GM12878 (cell line): ENCODE results near the gene KIRREL2. TPM values are rescaled to one million over a fixed set of nuclear protein-coding genes. Genes with fewer than 3 reads are reported as not detected.
"Not testable (repeated sequence)": the region's sequence is repeated elsewhere in the genome, so short reads cannot be mapped to it uniquely, and the experiment has no call there.

Source experiments
- ATAC-seq: fragments of 200-7000 bp; cut with Tn5 transposase; 3 replicates; pipeline ENCODE4 v1.9.1; 2020; ENCODE audit warnings: mild to moderate bottlenecking, moderate library complexity
- BruUV-seq: library from RNA; stranded (reverse); fragments of 400-500 nt; replicated peaks from 2 replicates; lab custom pipeline; 2021; lab: Mats Ljungman, UMichigan
- CTCF ChIA-PET: fragments of 300-600 bp; sonication (Branson Sonifier 250); formaldehyde crosslinking; extraction: SDS; loops from one replicate; lab custom pipeline; 2021; ENCODE audit warnings: inconsistent platforms; lab: Yijun Ruan, JAX
- POLR2A ChIA-PET: fragments of 350-600 bp; formaldehyde crosslinking; extraction: SDS; loops from one replicate; lab custom pipeline; 2021; ENCODE audit warnings: inconsistent platforms; lab: Charles Lee
- RAD21 ChIA-PET: fragments of 300-600 bp; sonication (Branson Sonifier 250); formaldehyde crosslinking; loops from one replicate; lab custom pipeline; 2023; ENCODE audit warnings: antibody characterized with exemption; ENCODE audit not compliant: unreplicated experiment; lab: Charles Lee
- SMC1A ChIA-PET: fragments of 300-600 bp; sonication (Branson Sonifier 250); formaldehyde crosslinking; loops from one replicate; lab custom pipeline; 2023; ENCODE audit not compliant: unreplicated experiment, uncharacterized antibody; lab: Charles Lee
- DNase-seq: peaks from one replicate; pipeline ENCODE4 v3.0.0-alpha.2; 2011; ENCODE audit warnings: low read depth, low spot score
- FAIRE-seq: peaks from 3 replicates; lab custom pipeline; 2011; peaks lifted over from hg19 to GRCh38; lab: Jason Lieb, UNC
- H2AFZ ChIP-seq: 2 replicates; pipeline ENCODE4 v1.6.0; 2011; ENCODE audit warnings: low read depth, low read length, control low read depth; ENCODE audit not compliant: control insufficient read depth
- H3K27ac ChIP-seq: 2 replicates; pipeline ENCODE4 v1.5.1; 2011; ENCODE audit warnings: control low read depth; ENCODE audit not compliant: control insufficient read depth, insufficient read depth
- H3K27me3 ChIP-seq, 2 experiments: replicated peaks in 1 of 2; 2 replicates each; pipeline versions ENCODE4 v1.6.0 to v1.6.1; 2011; ENCODE audit warnings: low read length in 1 of 2; ENCODE audit not compliant: control insufficient read depth in 2 of 2, insufficient read depth in 2 of 2
- H3K36me3 ChIP-seq, 2 experiments: 2 replicates each; pipeline ENCODE4 v1.5.1; 2011; ENCODE audit warnings: low read length in 1 of 2; ENCODE audit not compliant: control insufficient read depth in 2 of 2, insufficient read depth in 2 of 2
- H3K4me1 ChIP-seq: 2 replicates; pipeline ENCODE4 v1.6.1; 2011; ENCODE audit warnings: mild to moderate bottlenecking, low read length, moderate library complexity, mixed read lengths; ENCODE audit not compliant: control insufficient read depth, insufficient read depth
- H3K4me2 ChIP-seq: 2 replicates; pipeline ENCODE4 v1.6.0; 2011; ENCODE audit warnings: control low read depth; ENCODE audit not compliant: control insufficient read depth, insufficient read depth
- H3K4me3 ChIP-seq: fragments of 200-600 bp; sonication (generic); 2 replicates; pipeline ENCODE4 v1.5.1; 2016
- H3K79me2 ChIP-seq: 2 replicates; pipeline ENCODE4 v1.6.0; 2011; ENCODE audit warnings: low read length; ENCODE audit not compliant: control insufficient read depth, insufficient read depth
- H3K9ac ChIP-seq: 2 replicates; pipeline ENCODE4 v1.8.0; 2011; ENCODE audit warnings: low read length, control low read depth, mixed read lengths; ENCODE audit not compliant: control insufficient read depth, insufficient read depth
- H3K9me3 ChIP-seq: replicated peaks from 3 replicates; pipeline ENCODE4 v1.5.1; 2011; ENCODE audit warnings: mild to moderate bottlenecking, low read length; ENCODE audit not compliant: control insufficient read depth, insufficient read depth
- H4K20me1 ChIP-seq: 2 replicates; pipeline ENCODE4 v1.6.0; 2011; ENCODE audit not compliant: control insufficient read depth, insufficient read depth
- BACH1 ChIP-seq: fragments of 450-650 bp; IDR thresholded peaks from 2 replicates; pipeline ENCODE4 v1.6.1; 2017; ENCODE audit warnings: mild to moderate bottlenecking, borderline replicate concordance
- BCL11A ChIP-seq: IDR thresholded peaks from 2 replicates; pipeline ENCODE4 v1.6.1; 2011; ENCODE audit warnings: low read depth, low read length
- JUNB ChIP-seq: IDR thresholded peaks from 2 replicates; pipeline ENCODE4 v1.6.1; 2016; ENCODE audit warnings: antibody characterized with exemption, mild to moderate bottlenecking
- NFYB ChIP-seq: IDR thresholded peaks from 2 replicates; pipeline ENCODE4 v1.6.1; 2011; ENCODE audit warnings: low read depth, mild to moderate bottlenecking, low read length, improper control_type of control experiment, moderate library complexity; ENCODE audit not compliant: insufficient read depth
- POLR2A ChIP-seq: IDR thresholded peaks from 2 replicates; pipeline ENCODE4 v1.6.1; 2011; ENCODE audit warnings: low read depth, mild to moderate bottlenecking, low read length
- POLR2AphosphoS5 ChIP-seq: IDR thresholded peaks from 2 replicates; pipeline ENCODE4 v1.6.1; 2011; ENCODE audit warnings: mild to moderate bottlenecking, low read length, inconsistent platforms
- SIX5 ChIP-seq: IDR thresholded peaks from 2 replicates; pipeline ENCODE4 v1.6.1; 2011; ENCODE audit warnings: mild to moderate bottlenecking, low read depth, low read length, moderate library complexity; ENCODE audit not compliant: severe bottlenecking
- SPI1 ChIP-seq: IDR thresholded peaks from 2 replicates; pipeline ENCODE4 v1.6.1; 2011; ENCODE audit warnings: low read depth, mild to moderate bottlenecking, low read length, moderate library complexity, borderline replicate concordance; ENCODE audit not compliant: insufficient read depth
- STAT3 ChIP-seq: IDR thresholded peaks from 2 replicates; pipeline ENCODE4 v1.6.1; 2011; ENCODE audit warnings: low read depth, low read length, improper control_type of control experiment
- SUPT20H ChIP-seq: IDR thresholded peaks from 2 replicates; pipeline ENCODE4 v1.6.1; 2011; ENCODE audit warnings: low read depth, mild to moderate bottlenecking, low read length, moderate library complexity, borderline replicate concordance; ENCODE audit not compliant: control insufficient read depth
- WGBS: methylation state at CpG from one replicate; pipeline ENCODE4 v1.1.6; 2016; ENCODE audit warnings: low lambda C conversion rate; ENCODE audit not compliant: insufficient replicate concordance, insufficient coverage; ENCODE audit errors: missing lambda C conversion rate; 5-methylcytosine and 5-hydroxymethylcytosine counted together
- in situ Hi-C: fragments of 300-500 bp; cut with MboI; formaldehyde crosslinking; loops from 9 replicates; pipeline ENCODE4 v1.14.3; 2018; ENCODE audit warnings: mixed read lengths
- intact Hi-C: fragments of 100-400 bp; cut with micrococcal nuclease; formaldehyde crosslinking; loops from one replicate; pipeline ENCODE4 v1.14.2; 2022; ENCODE audit not compliant: unreplicated experiment
- polyA plus RNA-seq, 11 experiments: library from polyadenylated mRNA; depleted of rRNA in 4 of 11; unstranded in 6 of 11; stranded (reverse) in 5 of 11; fragments of >200 nt; fragmentation: Nextera tagmentation in 4 of 11; fragmentation: Illumina TruSeq in 1 of 11; extraction: Ambion mirVana in 4 of 11; extraction: Trizol in 1 of 11; gene quantifications; 1 replicate in 1 of 11; 2 replicates in 10 of 11; pipeline versions ENCODE4 v1.2.1 to v1.2.3, GENCODE V29; 2011 to 2016; ENCODE audit warnings: inconsistent platforms in 2 of 11, missing spikeins in 2 of 11, low read depth in 1 of 11
- total RNA-seq, 4 experiments: library from RNA; depleted of rRNA in 3 of 4; stranded (reverse); fragments of >200 nt in 3 of 4; fragmentation: Illumina TruSeq in 1 of 4; extraction: Trizol in 1 of 4; gene quantifications; 2 replicates each; pipeline versions ENCODE4 v1.2.1 to v1.2.3, GENCODE V29; 2013 to 2021
- TF ChIP-seq, protein P1 (sequence below): IDR thresholded peaks from 2 replicates; pipeline ENCODE4 v1.6.1; 2012; ENCODE audit warnings: low read depth, low read length, improper control_type of control experiment

The KIRREL2 gene
- total and polyA plus RNA-seq, 10 of the 15 experiments (the other 5 are each of a cell fraction or from before 2014, with no cell fraction given), result 0.03 to 0.06 TPM; not detected in 8

DNA sequence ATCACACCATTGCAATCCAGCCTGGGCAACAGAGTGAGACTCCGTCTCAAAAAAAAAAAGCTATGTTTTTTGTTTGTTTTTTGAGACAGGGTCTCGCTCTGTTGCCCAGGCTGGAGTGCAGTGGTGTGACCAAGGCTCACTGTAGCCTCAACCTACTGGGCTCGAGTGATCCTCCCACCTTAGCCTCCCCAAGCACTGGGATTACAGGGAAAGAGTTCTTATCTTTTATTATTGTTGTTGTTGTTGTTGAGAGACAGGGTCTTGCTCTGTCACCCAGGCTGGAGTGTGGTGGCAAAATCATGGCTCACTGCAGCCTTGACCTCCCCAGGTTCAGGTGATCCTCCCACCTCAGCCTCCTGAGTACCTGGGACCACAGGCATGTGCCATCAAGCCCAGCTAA, 35.1 kb downstream of the KIRREL2 start:
- BruUV-seq, intact Hi-C loops, in situ Hi-C loops, H3K79me2 ChIP-seq, ATAC-seq, FAIRE-seq, H3K4me3 ChIP-seq, H3K9ac ChIP-seq, H2AFZ ChIP-seq: not testable (repeated sequence)
- 95% methylated on average over 3 of the region's 3 CpGs for WGBS
- peaks cover 29 to 43% of the 10 kb centered on the region in 2 experiments for H3K36me3 ChIP-seq
- TF ChIP-seq POLR2AphosphoS5, result peak; percentile 38; the same call in 1 of the 2 replicates
- TF ChIP-seq, all 136 proteins: peak for 1; not testable (repeated sequence) for 135
- H3K4me2 ChIP-seq, H4K20me1 ChIP-seq, DNase-seq, H3K4me1 ChIP-seq, H3K27me3 ChIP-seq, H3K27ac ChIP-seq, H3K9me3 ChIP-seq: not testable (repeated sequence)
- SMC1A ChIA-PET, result interaction anchor here (1.2 to 1.5 kb wide), 3 partner anchors 8 to 39 kb away, joined by 3 to 5 read pairs (median 3); no protein-coding TSS in a partner anchor
- CTCF ChIA-PET, result interaction anchor here (0.7 to 2.3 kb wide), 2 partner anchors 10 to 197 kb away, joined by 3 to 9 read pairs; no protein-coding TSS in a partner anchor
- RAD21 ChIA-PET, result interaction anchor here (1.3 to 4.0 kb wide), 2 partner anchors 37 to 39 kb away, joined by 6 to 19 read pairs; no protein-coding TSS in a partner anchor
- POLR2A ChIA-PET, result interaction anchor here (0.7 kb wide), 2 partner anchors 163 to 261 kb away, joined by 3 read pairs; no protein-coding TSS in a partner anchor

- SMC1A ChIA-PET, result interaction anchor here (0.6 to 2.0 kb wide), 7 partner anchors 10 to 275 kb away, joined by 3 to 6 read pairs (median 3); no protein-coding TSS in a partner anchor
- no peak overlapping the region for H2AFZ ChIP-seq
- no peaks in the 10 kb centered on the region for H3K27me3 ChIP-seq
- no peak overlapping the region for H3K4me3 ChIP-seq
- BruUV-seq, result no TSS peak
- POLR2A ChIA-PET, result interaction anchor here (1.5 kb wide), 1 partner anchor 8 kb away, joined by 4 read pairs; no protein-coding TSS in a partner anchor
- no peak overlapping the region for H3K27ac ChIP-seq
- H3K9me3 ChIP-seq, result no peaks in the 10 kb centered on the region
- H3K79me2 ChIP-seq, result peaks cover 22% of the 10 kb centered on the region
- H3K4me1 ChIP-seq, result peaks cover 3% of the 10 kb centered on the region; the same call in 1 of the 2 replicates
- DNase-seq, result no peak
- peaks cover 22 to 36% of the 10 kb centered on the region in 2 experiments; a peak in 3 of 4 replicates for H3K36me3 ChIP-seq
- H3K9ac ChIP-seq, result no peak overlapping the region
- no peaks in the 10 kb centered on the region for H4K20me1 ChIP-seq
- CTCF ChIA-PET, result interaction anchor here (1.3 to 3.2 kb wide), 2 partner anchors 12 to 37 kb away, joined by 11 to 20 read pairs; no protein-coding TSS in a partner anchor
- H3K4me2 ChIP-seq, result no peak overlapping the region
- no peak for FAIRE-seq
- ATAC-seq, result no peak
- WGBS, result 97% methylated on average over 2 of the region's 2 CpGs
- RAD21 ChIA-PET, result interaction anchor here (1.3 to 4.0 kb wide), 2 partner anchors 11 to 37 kb away, joined by 5 to 19 read pairs; no protein-coding TSS in a partner anchor
- no peak for TF ChIP-seq JUNB
- no peak for TF ChIP-seq BACH1
- no peak for TF ChIP-seq SPI1
- TF ChIP-seq, protein P1, sequence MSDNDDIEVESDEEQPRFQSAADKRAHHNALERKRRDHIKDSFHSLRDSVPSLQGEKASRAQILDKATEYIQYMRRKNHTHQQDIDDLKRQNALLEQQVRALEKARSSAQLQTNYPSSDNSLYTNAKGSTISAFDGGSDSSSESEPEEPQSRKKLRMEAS, result no peak
- TF ChIP-seq POLR2A, result no peak
- TF ChIP-seq SIX5, result no peak
- TF ChIP-seq BCL11A, result no peak
- TF ChIP-seq STAT3, result no peak
- no peak for TF ChIP-seq SUPT20H
- no peak for TF ChIP-seq NFYB
- in situ Hi-C loops (no loop called here), intact Hi-C loops (no loop called here)
Measured at GRCh38 chr19:35894342-35894741, 37.6 kb downstream of the KIRREL2 start.
